RWPE2 (cell line): ENCODE results near the gene PLEKHA8.
A peak's percentile ranks its signal among the peaks of the same experiment; 100 is the strongest.

Experiments used
- ATAC-seq: fragments of 200-7000 bp; cut with Tn5 transposase; 3 replicates; pipeline ENCODE4 v1.9.1; 2021; ENCODE audit warnings: low read depth
- DNase-seq: peaks from one replicate; pipeline ENCODE4 v3.0.0-alpha.2; 2020; ENCODE audit warnings: low spot score
- H3K27ac ChIP-seq: fragments of 450-650 bp; 2 replicates; pipeline ENCODE4 v1.5.1; 2017; ENCODE audit warnings: mild to moderate bottlenecking; ENCODE audit not compliant: poor library complexity, severe bottlenecking
- H3K27me3 ChIP-seq: fragments of 250-450 bp; sonication (Bioruptor Pico); 2 replicates; pipeline ENCODE4 v1.5.1; 2021; ENCODE audit warnings: mild to moderate bottlenecking, moderate library complexity; ENCODE audit not compliant: insufficient read depth, poor library complexity, severe bottlenecking
- H3K36me3 ChIP-seq: fragments of 250-450 bp; sonication (Bioruptor Pico); 2 replicates; pipeline ENCODE4 v1.5.1; 2020; ENCODE audit warnings: low read depth, mild to moderate bottlenecking, moderate library complexity
- H3K4me1 ChIP-seq: fragments of 250-450 bp; sonication (Bioruptor Pico); 2 replicates; pipeline ENCODE4 v1.5.1; 2021; ENCODE audit warnings: mild to moderate bottlenecking, moderate library complexity; ENCODE audit not compliant: insufficient read depth, poor library complexity, severe bottlenecking
- H3K4me3 ChIP-seq: fragments of 250-450 bp; sonication (Bioruptor Pico); 2 replicates; pipeline ENCODE4 v1.5.1; 2021; ENCODE audit warnings: mild to moderate bottlenecking, moderate library complexity; ENCODE audit not compliant: severe bottlenecking
- H3K9me3 ChIP-seq: fragments of 250-450 bp; sonication (Bioruptor Pico); 2 replicates; pipeline ENCODE4 v1.5.1; 2021; ENCODE audit warnings: mild to moderate bottlenecking, moderate library complexity; ENCODE audit not compliant: severe bottlenecking
- TF ChIP-seq, protein P1 (sequence below): fragments of 450-650 bp; IDR thresholded peaks from one replicate; pipeline ENCODE4 v1.5.1; 2017; ENCODE audit warnings: mild to moderate bottlenecking, moderate library complexity; ENCODE audit not compliant: poor library complexity, severe bottlenecking

The PLEKHA8 gene

DNA sequence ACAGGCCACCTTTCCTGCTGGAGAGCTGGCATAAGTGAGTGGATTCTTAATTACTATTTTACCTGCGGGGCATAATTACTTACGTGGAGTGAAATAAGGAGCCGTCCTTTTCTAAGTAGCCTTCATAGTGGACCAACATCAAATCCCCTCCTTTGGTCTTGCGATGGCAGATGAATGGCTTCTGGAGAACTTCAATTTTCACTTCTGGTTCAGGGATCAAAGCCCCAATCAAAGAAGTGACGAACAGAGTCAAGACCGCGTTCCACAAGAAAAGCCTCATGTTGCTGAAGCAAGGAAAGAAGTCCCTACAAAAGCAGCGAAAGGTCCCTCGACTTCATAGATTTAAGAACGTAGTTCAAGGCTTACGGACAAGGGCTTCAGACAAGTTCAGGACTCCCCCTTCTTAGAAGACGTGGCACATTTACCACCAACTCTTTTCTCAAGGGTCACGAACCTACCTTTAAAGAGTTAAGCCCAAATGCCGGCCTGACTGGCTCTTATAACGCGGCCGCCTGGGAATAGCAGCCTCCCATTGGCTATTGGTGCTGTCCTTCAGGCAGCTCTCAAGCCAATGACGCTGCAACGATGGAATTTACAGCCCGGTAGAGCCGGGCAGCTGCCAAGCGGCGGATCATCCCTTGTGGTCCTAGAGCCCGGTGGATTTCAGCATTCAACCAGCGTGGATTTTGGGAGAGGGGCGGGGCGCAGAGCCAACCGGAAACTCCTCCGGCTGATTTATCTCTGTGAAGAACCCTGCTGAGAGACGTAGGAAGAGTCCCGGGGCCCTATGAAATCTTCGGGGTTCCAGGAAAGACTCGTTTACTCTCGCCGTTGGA is 1.8 kb upstream of the PLEKHA8 start, which contains the start of gene FKBP14:
FKBP14 (minus strand) TSS at position 474 of the 836 bp plus-strand sequence; CDS start at position 280, 194 bp downstream.
- Histone ChIP-seq H3K27ac (peak within 1 kb of the TSS; percentile 74), H3K4me1 (peaks cover 11% of the 10 kb centered on the region), H3K4me3 (peak within 1 kb of the TSS; percentile 78), H3K27me3 (no peaks in the 10 kb centered on the region), H3K36me3 (peaks cover 15% of the 10 kb centered on the region), H3K9me3 (no peaks in the 10 kb centered on the region)
- peak; percentile 91 for ATAC-seq
- TF ChIP-seq, protein P1, sequence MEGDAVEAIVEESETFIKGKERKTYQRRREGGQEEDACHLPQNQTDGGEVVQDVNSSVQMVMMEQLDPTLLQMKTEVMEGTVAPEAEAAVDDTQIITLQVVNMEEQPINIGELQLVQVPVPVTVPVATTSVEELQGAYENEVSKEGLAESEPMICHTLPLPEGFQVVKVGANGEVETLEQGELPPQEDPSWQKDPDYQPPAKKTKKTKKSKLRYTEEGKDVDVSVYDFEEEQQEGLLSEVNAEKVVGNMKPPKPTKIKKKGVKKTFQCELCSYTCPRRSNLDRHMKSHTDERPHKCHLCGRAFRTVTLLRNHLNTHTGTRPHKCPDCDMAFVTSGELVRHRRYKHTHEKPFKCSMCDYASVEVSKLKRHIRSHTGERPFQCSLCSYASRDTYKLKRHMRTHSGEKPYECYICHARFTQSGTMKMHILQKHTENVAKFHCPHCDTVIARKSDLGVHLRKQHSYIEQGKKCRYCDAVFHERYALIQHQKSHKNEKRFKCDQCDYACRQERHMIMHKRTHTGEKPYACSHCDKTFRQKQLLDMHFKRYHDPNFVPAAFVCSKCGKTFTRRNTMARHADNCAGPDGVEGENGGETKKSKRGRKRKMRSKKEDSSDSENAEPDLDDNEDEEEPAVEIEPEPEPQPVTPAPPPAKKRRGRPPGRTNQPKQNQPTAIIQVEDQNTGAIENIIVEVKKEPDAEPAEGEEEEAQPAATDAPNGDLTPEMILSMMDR: no peak
- DNase-seq: peak; percentile 97

DNA sequence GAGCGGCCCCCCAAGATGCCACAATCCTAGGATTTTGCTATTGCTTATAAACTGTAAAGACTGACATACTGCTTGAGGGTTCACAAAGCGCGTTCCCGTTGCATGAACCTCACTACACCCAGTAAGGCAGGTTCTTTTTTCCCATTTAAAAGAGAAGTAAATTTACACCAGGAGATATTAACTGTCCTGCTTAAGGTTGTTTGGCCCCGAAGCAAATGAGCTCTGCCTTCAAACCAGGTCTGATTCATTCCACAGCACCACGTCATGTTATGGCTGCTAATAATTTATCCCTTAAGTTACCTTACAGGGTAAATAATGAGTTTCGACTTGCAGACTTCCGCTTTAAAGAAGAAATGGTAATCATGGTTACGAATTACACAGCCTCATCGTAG is 1.2 kb upstream of the PLEKHA8 start:
- TF ChIP-seq, protein P1: no peak
- peak overlapping the region; percentile 74 for H3K27ac ChIP-seq

DNA sequence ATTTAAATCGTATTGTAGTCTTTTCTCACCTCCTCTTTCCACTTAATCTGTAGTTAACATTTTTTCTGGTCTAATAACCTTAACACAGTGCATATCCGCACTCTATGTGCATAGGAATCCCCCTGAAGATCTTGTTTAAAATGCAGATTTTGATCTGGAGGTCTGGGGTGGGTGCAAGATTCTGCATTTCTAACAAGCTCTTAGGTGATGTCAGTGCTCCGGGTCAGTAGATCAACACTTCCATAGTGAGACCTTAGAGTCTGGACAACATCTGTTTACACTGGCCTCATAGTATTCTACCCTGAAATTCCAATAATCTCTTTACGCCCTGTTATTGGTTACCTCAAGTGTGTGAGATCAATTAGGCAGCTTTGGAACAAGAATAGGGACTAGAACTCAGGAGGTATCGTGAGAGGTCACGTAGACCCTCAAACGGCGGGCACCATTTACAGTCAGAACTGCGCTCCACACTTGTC is 434 bp upstream of the PLEKHA8 start:
- no peak; the same call in 2 of the 3 replicates for ATAC-seq
- TF ChIP-seq, protein P1: no peak
- Histone ChIP-seq H3K36me3 (peaks cover 2% of the 10 kb centered on the region; the same call in 1 of the 2 replicates), H3K27me3 (no peaks in the 10 kb centered on the region), H3K27ac (peak overlapping the region; percentile 74), H3K4me1 (peaks cover 17% of the 10 kb centered on the region), H3K9me3 (no peaks in the 10 kb centered on the region), H3K4me3 (peak overlapping the region; percentile 78)
- no peak for DNase-seq

More for the DNA sequence above, 1.2 kb upstream of the PLEKHA8 start:
- Histone ChIP-seq H3K27me3 (no peaks in the 10 kb centered on the region), H3K4me1 (peaks cover 11% of the 10 kb centered on the region), H3K36me3 (peaks cover 9% of the 10 kb centered on the region), H3K9me3 (no peaks in the 10 kb centered on the region), H3K4me3 (peak overlapping the region; percentile 78)
- peak; percentile 34 for ATAC-seq
- DNase-seq: no peak

DNA sequence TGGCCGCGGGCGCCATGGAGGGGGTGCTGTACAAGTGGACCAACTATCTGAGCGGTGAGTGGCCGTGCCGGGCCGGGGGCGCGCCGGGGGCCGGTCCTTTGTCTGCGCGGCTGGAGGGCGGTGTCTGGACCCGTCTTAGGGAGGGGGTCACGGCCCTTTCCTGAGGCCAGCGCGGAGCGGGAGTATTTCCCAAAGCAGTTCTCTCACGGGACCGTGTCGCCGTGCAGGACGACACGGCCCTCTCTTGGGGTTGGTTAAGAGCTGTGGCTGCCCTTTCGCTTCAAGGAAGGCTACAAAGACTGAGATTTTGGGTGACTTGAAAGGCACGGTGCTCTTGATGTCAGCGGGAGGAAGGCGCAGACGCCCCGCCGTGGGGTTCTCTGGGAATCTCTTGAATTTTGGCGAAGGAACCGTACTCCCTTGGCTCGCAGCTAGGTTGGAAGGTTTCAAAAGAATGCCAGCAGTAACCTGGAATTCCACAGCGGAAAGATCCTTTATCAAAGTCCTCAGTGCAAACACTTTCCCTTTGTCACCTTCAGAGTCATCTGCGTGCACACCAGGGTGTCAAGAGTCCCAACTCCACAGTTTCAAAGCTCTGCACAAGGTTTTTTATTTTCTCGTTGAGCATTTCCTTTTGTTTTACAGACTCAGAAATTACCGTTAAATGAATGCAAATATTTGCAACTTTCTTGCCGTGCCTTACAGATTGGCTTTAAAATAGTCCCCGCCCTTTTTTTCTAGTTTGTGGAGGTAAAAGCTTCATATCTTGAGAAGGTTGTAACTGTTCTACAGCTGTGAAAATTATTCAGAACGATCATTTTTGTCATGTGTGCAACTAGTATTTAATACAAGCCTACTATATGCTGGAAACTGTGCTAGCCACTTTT is 780 bp downstream of the PLEKHA8 start:
- no peaks in the 10 kb centered on the region for H3K27me3 ChIP-seq
- TF ChIP-seq, protein P1: no peak
- H3K9me3 ChIP-seq: no peaks in the 10 kb centered on the region
- peak overlapping the region; percentile 78 for H3K4me3 ChIP-seq
- ATAC-seq: peak; percentile 16
- H3K4me1 ChIP-seq: peaks cover 17% of the 10 kb centered on the region
- H3K27ac ChIP-seq: peak overlapping the region; percentile 74
- H3K36me3 ChIP-seq: peaks cover 7% of the 10 kb centered on the region; the same call in 1 of the 2 replicates
- peak; percentile 60 for DNase-seq
